ENCODE measurements around the gene RNF19B. TPM values are rescaled to one million over a fixed set of nuclear protein-coding genes. Genes with fewer than 3 reads are reported as not detected.

Gene RNF19B
- total RNA-seq, 2 donors from 2014 or later = 10.2 to 10.3 TPM

GRCh38 chr1:32888134-32888533 is 76.5 kb downstream of the RNF19B start:
- TF ChIP-seq CTCF (IDR thresholded peaks at IDR 0.05) = no peak
- H3K4me1 ChIP-seq = peaks cover 0 to 16% of the 10 kb centered on the region in 2 donors
- H3K27me3 ChIP-seq = peaks cover 0 to 19% of the 10 kb centered on the region in 2 donors
- DNase-seq (ENCODE audit: low spot score) = no peak
- no peak overlapping the region for H3K27ac ChIP-seq
- H3K4me3 ChIP-seq = no peak overlapping the region
- no peaks in the 10 kb centered on the region for H3K9me3 ChIP-seq
- H3K36me3 ChIP-seq = no peaks in the 10 kb centered on the region

- TF ChIP-seq CTCF (IDR thresholded peaks at IDR 0.05) = no peak
- Histone ChIP-seq H3K27me3 (peaks cover 0 to 19% of the 10 kb centered on the region in 2 donors), H3K4me1 (peaks cover 0 to 11% of the 10 kb centered on the region in 2 donors), H3K36me3 (no peaks in the 10 kb centered on the region), H3K27ac (no peak overlapping the region), H3K4me3 (no peak overlapping the region), H3K9me3 (no peaks in the 10 kb centered on the region)
- no peak for DNase-seq (ENCODE audit: low spot score)
Observed at GRCh38 chr1:32887623-32888022, 77.0 kb downstream of the RNF19B start.

GRCh38 chr1:32886828-32887414 is 77.7 kb downstream of the RNF19B start:
- DNase-seq (ENCODE audit: low spot score) = no peak

More at GRCh38 chr1:32886828-32887414, 77.7 kb downstream of the RNF19B start:
- Histone ChIP-seq H3K4me1 (peaks cover 0 to 16% of the 10 kb centered on the region in 2 donors), H3K9me3 (no peaks in the 10 kb centered on the region), H3K27ac (no peak overlapping the region), H3K27me3 (peaks cover 0 to 19% of the 10 kb centered on the region in 2 donors), H3K4me3 (peak overlapping the region in 1 of 2 donors; percentile 39), H3K36me3 (no peaks in the 10 kb centered on the region)
- TF ChIP-seq CTCF (IDR thresholded peaks at IDR 0.05) = peak in 1 of 2 donors; percentile 2

Other genes with a start within 250 kb of the RNF19B start
- gene YARS1, start 147.5 kb downstream of the RNF19B start, total RNA-seq = 10 to 100 TPM; 23.3 to 33.1 TPM
- gene S100PBP, start 147.2 kb downstream of the RNF19B start, total RNA-seq = 10 to 100 TPM in 1 of 2 donors, 1 to 10 TPM in 1; 5.7 to 10.8 TPM
- gene FNDC5, start 93.9 kb downstream of the RNF19B start, total RNA-seq = 100 to 1,000 TPM in 1 of 2 donors, 10 to 100 TPM in 1; 68.3 to 112 TPM
- gene HPCA, start 78.3 kb downstream of the RNF19B start, total RNA-seq = not detected
- 10 to 100 TPM in 1 of 2 donors, 1 to 10 TPM in 1; 4.7 to 37.9 TPM for gene TMEM54, start 63.4 kb downstream of the RNF19B start, total RNA-seq
- 100 to 1,000 TPM; 120 to 162 TPM for gene AK2, start 72.1 kb upstream of the RNF19B start, total RNA-seq
- 1 to 10 TPM; 1.9 to 3.3 TPM for gene AZIN2, start 116.3 kb upstream of the RNF19B start, total RNA-seq
- 1 to 10 TPM; 2.4 to 6.8 TPM for gene TRIM62, start 217.2 kb upstream of the RNF19B start, total RNA-seq

Data from right atrium auricular region (tissue), 2 donors.